HG03097 (cell line): ENCODE measurements around the gene MAP2K1.
"Not testable (repeated sequence)": the region's sequence is repeated elsewhere in the genome, so short reads cannot be mapped to it uniquely, and the experiment has no call there.

Experiments
- ATAC-seq: cut with Tn5 transposase; IDR thresholded peaks from one replicate; pipeline ENCODE4 v1.9.1; 2021; ENCODE audit not compliant: unreplicated experiment, low FRiP score

Gene MAP2K1

DNA sequence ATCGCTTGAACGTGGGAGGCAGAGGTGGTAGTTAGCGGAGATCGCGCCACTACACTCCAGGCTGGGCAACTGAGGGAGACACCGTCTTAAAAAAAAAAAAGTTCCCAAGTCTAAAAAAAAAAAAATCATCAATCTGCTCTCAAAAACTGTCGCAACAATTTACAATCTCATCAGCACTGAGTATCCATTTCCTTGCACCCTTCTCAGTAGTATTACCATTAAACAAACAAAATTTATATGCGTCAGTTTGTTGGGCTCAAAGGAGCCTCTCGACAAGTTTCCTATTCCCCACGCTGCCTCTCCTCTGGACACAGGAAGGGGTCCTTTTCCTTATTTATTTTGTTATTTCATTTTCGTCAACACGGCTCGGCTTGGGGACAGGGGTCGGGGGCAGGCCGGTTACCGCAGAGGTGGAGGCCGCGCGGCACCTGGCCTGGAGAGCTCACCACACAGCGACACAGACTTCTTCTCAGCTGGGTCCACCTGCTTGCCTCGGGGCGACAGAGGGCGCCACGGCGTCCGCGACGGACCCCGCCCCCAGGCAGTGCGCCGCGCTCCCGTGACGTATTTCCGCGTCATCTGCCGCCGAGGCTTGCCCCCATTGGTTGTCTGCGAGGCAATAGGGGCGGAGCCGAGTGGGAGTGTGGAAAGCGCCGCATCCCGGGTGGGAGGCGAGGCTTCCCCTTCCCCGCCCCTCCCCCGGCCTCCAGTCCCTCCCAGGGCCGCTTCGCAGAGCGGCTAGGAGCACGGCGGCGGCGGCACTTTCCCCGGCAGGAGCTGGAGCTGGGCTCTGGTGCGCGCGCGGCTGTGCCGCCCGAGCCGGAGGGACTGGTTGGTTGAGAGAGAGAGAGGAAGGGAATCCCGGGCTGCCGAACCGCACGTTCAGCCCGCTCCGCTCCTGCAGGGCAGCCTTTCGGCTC, at the start of gene MAP2K1:
Gene MAP2K1, plus strand, starts transcription at position 709 of the 920 bp plus-strand sequence. CDS start 436 bp downstream, outside the sequence.
- peak; percentile 73 for ATAC-seq

DNA sequence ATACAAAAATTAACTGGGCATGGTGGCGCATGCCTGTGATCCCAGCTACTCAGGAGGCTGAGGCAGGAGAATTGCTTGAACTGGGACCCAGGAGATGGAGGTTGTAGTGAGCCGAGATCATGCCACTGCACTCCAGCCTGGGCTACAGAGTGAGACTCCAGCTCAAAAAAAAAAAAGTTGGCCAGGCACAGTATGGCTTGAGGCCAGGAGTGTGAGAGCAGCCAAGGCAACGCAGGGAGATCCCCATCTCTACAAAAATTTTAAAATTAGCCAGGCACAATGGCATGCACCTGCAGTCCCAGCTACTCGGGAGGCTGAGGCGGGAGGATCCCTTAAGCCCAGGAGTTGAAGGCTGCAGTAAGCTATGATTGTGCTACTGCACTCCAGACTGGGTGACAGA, 38.2 kb upstream of the MAP2K1 start:
- not testable (repeated sequence) for ATAC-seq

- no peak for ATAC-seq
Observed at GRCh38 chr15:66356077-66356358, 30.7 kb upstream of the MAP2K1 start.

DNA sequence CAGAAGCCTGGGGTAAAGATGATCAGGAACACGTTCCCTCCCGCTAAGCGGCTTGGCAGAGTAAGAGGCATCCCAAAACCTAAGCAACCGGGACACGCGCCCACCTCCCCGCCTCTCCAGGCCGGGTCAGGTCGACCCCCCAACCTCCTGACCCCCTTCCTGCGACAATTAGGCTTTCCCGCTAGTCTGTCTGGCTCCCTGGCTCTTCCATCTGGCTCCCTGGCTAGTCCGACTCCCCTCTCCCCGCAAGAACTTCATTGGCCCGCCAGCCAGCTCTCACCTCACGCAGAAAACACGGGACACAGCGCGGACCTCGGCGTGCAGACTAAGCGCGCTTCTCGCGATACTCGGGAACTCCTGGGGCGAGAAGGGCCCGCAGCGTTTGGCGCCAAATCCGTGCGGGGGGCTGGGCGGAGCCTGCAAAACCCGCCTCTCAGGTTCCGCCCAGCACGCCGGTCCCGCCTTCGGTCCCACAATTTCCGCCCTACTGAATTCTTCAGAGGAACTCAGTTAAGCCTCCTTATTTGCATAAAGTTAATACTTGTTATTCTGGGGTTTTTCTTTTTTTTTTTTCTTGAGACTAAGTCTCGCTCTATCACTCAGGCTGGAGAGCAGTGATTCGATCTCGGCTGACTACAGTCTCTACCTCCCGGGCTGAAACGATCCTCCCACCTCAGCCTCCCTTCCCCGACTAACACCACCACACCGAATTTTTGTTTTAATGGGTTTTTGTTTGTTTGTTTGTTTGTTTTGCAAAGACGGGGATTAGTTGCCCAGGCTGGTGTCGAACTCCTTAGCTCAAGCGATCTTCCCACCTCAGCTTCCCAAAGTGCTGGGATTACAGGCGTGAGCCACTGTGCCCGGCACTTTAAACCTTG, 30.1 kb upstream of the MAP2K1 start, which contains the start of gene TIPIN:
Gene TIPIN, minus strand, starts transcription at position 327 of the 878 bp plus-strand sequence. CDS start 3,738 bp downstream, outside the sequence.
- ATAC-seq: peak; percentile 90

DNA sequence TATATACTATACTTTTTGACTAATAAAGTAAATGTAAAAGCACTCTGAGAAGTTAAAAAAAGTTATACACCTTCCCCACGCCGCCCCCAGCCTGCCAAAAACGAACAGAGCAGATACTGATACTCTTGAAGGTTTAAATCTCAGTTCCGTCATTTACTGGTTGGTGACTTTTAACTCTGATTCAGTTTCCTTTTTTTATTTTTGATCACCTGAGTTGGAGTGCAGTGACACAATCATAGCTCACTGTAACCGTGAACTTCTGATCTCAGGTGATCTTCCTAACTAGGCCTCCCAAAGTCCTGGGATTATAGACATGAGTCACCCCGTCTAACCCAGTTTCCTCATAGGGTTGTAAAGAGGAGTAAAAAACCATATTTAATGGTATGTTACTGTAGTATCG, 27.0 kb upstream of the MAP2K1 start:
- no peak for ATAC-seq

GRCh38 chr15:66361745-66362460, 24.8 kb upstream of the MAP2K1 start:
- not testable (repeated sequence) for ATAC-seq

DNA sequence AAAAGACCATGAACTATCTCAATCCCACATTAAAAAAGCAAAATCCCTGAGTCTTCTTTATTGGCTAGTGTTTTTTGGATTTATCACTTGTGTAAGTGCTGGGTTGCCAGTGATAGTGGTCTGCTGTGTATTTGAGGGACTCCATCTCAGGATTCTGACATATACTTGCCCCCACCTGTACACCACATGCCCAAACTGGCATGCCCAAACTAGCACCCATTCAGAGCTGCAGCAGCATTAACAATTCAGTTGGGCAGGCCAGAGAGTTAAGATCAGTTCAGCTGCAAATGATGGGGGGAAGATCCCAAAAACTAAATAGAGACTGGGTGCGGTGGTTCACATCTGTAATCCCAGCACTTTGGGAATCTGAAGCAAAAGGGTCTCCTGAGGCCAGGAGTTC, 23.9 kb upstream of the MAP2K1 start:
- ATAC-seq: no peak

- ATAC-seq: no peak
Observed at GRCh38 chr15:66364944-66365528, 21.7 kb upstream of the MAP2K1 start.

DNA sequence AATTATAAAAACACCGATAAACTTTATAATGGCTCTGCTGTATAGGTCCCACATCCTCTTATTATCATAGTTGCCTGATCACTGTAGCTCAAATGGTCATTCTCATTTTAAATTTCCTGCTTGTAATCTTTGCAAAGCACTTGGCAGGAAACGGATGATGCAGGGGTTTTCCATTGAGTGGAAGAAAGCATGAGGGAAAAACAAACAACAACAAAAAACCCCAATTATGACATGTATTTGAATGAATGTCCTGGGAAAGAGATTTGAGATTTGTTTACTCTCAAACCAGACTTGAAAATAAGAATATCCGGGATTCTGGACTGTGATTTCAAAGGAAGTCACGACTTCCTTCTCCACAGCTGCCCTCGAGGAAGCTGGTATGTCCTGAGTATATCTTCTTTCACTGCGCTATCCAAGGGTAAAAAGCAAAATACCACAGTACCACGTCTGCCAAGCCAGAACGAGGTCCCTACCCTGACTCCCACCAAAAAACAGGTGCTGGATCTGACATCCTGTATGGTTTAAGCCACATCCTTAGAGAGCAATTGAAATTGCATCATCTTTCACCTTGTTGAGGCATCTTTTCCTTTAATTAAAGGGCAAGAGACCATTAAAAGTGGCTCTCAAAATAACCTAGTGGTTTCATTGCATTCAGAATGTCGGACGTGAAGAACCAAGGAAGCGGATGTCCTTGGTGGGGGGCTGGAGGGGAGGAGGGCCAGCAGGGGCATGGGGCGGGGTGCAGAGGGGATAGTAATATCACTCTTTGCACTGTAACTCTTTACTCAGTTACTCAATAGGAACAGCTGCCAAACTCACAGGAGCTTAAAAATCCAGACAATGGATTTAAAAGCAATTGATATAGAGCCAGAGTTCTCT, 16.7 kb upstream of the MAP2K1 start:
- no peak for ATAC-seq

DNA sequence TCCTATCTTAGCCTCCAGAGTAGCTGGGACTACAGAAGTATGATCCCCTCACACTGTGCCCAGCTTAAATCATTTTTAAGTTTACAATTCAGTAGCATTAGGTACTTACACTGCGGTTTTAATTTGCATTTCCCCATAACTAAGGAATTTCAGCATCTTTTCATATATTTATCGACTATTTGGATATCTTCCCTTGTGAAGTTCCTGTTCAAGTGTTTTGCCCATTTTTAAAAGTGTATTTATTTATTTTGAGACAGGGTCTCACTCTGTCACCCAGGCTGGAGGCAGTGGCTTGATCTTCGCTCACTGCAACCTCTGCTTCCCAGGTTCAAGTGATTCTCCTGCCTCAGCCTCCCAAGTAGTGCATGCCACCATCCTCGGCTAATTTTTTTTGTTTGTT, 12.5 kb upstream of the MAP2K1 start:
- no peak for ATAC-seq

DNA sequence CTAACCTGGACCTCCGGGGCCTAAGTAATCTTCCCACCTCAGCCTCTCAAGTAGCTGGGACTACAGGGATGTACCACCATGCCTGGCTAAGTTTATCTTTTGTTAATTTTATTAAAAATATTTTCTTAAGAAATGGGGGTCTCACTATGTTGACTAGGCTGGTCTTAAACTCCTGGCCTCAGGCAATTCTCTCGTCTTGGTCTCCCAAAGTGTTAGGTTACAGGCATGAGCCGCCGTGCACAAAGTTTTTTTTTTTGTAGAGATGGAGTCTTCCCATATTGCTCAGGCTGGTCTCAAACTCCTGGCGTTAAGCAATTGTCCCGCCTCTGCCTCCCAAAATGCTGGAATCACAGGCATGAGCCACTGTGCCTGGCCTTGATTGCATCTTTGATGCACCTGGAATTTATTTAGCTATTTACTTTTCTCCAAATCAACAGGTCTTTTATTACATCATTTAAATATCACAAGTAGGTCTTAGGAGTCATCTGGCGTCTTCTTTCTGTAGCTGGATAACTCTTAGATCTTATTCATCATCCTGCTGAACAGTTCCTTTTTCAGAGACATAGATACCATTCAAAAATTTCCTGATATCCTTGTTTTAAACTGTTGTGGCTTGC, 7.8 kb upstream of the MAP2K1 start:
- no peak for ATAC-seq

DNA sequence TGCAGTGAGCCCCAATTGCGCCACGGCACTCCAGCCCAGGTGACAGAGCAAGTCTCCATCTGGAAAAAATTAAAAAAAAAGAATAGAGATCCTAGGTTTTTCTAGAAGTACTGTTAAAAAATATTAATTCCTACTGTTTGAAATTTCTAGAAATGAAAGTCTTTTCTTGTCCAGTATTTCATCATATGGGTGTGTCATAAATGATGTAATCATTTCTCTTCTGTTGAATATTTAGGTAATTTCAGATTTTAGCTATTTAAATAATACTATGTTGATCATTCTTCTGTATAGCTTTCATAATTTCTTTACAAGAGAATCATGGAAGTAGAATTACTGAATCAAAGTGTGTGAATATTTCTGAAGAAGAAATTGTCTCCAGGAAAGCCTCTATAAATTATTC, 5.3 kb upstream of the MAP2K1 start:
- not testable (repeated sequence) for ATAC-seq

GRCh38 chr15:66387163-66388042, 691 bp downstream of the MAP2K1 start:
- ATAC-seq: peak; percentile 9

- ATAC-seq: no peak
Observed at GRCh38 chr15:66388043-66388363, 1.3 kb downstream of the MAP2K1 start.

DNA sequence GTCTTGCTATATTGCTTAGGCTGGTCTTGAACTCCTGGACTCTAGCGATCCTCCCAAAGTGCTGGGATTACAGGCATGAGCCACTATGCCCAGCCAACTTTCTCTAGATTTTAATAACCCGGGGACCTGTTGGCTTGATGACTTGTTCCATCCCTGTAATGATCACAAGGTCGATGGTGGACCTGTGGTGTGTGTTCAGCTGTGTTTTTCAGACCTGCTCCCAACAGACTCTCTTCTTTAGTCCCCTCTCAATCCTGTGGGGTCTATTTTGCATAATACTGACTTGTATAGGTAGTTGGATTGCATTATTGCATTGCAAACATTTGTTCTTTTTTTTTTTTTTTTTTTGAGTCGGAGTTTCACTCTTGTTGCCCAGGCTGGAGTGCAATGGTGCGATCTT, 1.9 kb downstream of the MAP2K1 start:
- ATAC-seq: no peak

DNA sequence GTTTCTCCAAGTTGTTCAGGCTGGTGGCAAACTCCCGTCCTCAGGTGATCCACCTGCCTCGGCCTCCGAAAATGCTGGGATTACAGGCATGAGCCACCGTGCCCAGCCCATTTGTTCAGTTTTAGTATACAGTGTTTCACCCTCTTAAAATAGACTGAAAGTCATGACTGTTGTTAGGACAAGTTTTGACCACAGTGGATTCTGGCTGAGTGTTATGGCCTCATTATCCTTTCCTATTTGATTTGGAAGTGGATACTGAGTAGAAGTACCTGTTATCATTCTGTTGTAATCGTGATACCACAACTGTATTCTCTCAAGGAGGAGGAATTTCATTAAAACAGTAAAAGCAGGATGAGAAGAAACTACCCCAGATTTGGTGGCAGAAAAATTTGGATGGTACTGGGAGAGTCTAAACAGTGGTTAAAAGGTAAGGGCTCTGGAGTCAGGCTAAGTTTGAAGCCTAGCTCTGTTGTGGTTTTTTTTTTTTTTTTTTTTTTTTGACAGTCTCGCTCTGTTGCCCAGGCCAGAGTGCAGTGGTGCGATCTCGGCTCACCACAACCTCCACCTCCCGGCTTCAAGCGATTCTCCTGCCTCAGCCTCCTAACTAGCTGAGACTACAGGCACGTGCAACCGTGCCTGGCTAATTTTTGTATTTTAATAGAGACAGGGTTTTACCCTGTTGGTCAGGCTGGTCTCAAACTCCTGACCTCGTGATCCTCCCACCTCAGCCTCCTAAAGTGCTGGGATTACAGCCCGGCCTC, 2.6 kb downstream of the MAP2K1 start:
- ATAC-seq: no peak

- no peak for ATAC-seq
Observed at GRCh38 chr15:66389859-66390381, 3.2 kb downstream of the MAP2K1 start.
